ENCODE results near the gene ID4. TPM values are rescaled to one million over a fixed set of nuclear protein-coding genes. Genes with fewer than 3 reads are reported as not detected.

ID4 gene
- total and polyA plus RNA-seq, 2 of the 8 experiments (the other 6 are each of a cell fraction or from before 2014, with no cell fraction given) = 2.0 to 8.3 TPM

DNA sequence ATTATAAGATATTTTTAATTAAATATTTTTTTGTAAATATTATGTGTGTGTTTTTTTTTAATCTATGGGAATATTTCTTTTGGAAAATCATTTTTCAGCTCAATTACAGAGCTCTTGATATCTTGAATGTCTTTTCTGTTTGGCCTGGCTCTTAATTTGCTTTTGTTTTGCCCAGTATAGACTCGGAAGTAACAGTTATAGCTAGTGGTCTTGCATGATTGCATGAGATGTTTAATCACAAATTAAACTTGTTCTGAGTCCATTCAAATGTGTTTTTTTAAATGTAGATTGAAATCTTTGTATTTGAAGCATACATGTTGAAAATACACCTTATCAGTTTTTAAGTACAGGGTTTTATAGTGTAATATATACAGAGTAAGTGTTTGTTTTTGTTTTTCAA, 2.6 kb downstream of the ID4 start (continued):
- TF ChIP-seq CEBPB (IDR thresholded peaks at IDR 0.05; ENCODE audit: low read depth, low read length) (no peak), KDM4A (IDR thresholded peaks at IDR 0.05; ENCODE audit: low read depth, low read length, severe bottlenecking) (no peak)

All from H1 (cell line).